ENCODE data around the gene STAG3. TPM values are rescaled to one million over a fixed set of nuclear protein-coding genes. Genes with fewer than 3 reads are reported as not detected.

The STAG3 gene
- total RNA-seq, 2 experiments from 2014 or later: 16.5 to 20.6 TPM

GRCh38 chr7:100166317-100166940, 11.3 kb upstream of the STAG3 start:
- POLR2A ChIA-PET: interaction anchor here (0.6 to 2.0 kb wide), 8 partner anchors 9 to 270 kb away, joined by 3 to 5 read pairs (median 4); no protein-coding TSS in a partner anchor

GRCh38 chr7:100166970-100167911, 10.5 kb upstream of the STAG3 start:
- ChIA-PET CTCF (interaction anchor here (0.9 to 3.5 kb wide), 12 partner anchors 7 to 56 kb away, joined by 3 to 27 read pairs (median 6); partner anchors contain the start of genes GPC2, LAMTOR4, STAG3 and TRAPPC14), POLR2A (interaction anchor here (0.6 to 2.0 kb wide), 10 partner anchors 8 to 269 kb away, joined by 3 to 6 read pairs (median 4); partner anchors contain the start of gene GPC2)
- H3K4me3 Mint-ChIP-seq: peak overlapping the region; percentile 73
- peaks cover 14% of the 10 kb centered on the region for H3K27me3 Mint-ChIP-seq (ENCODE audit: low read depth)
- H3K4me1 Mint-ChIP-seq (ENCODE audit: low read depth): peaks cover 83% of the 10 kb centered on the region
- no peaks in the 10 kb centered on the region for H3K36me3 Mint-ChIP-seq (ENCODE audit: low read depth)
- no peak for DNase-seq
- ATAC-seq: no peak
- H3K27ac Mint-ChIP-seq: peak overlapping the region; percentile 79
- H3K9me3 Mint-ChIP-seq (ENCODE audit: insufficient read depth): no peaks in the 10 kb centered on the region

More at GRCh38 chr7:100166317-100166940, 11.3 kb upstream of the STAG3 start:
- ATAC-seq: peak; percentile 45
- Mint-ChIP-seq H3K36me3 (ENCODE audit: low read depth) (no peaks in the 10 kb centered on the region), H3K4me3 (peak overlapping the region; percentile 69), H3K4me1 (ENCODE audit: low read depth) (peaks cover 85% of the 10 kb centered on the region), H3K27ac (peak overlapping the region; percentile 72), H3K9me3 (ENCODE audit: insufficient read depth) (no peaks in the 10 kb centered on the region), H3K27me3 (ENCODE audit: low read depth) (peaks cover 11% of the 10 kb centered on the region)
- CTCF ChIA-PET: interaction anchor here (1.0 to 3.5 kb wide), 9 partner anchors 9 to 52 kb away, joined by 3 to 27 read pairs (median 9); partner anchors contain the start of genes GPC2, LAMTOR4, STAG3 and TRAPPC14
- DNase-seq: peak; percentile 66

- Mint-ChIP-seq H3K36me3 (ENCODE audit: low read depth) (no peaks in the 10 kb centered on the region), H3K27ac (peak overlapping the region; percentile 79), H3K9me3 (ENCODE audit: insufficient read depth) (no peaks in the 10 kb centered on the region), H3K27me3 (ENCODE audit: low read depth) (peaks cover 14% of the 10 kb centered on the region), H3K4me3 (peak overlapping the region; percentile 73), H3K4me1 (ENCODE audit: low read depth) (peaks cover 77% of the 10 kb centered on the region)
- ChIA-PET POLR2A (interaction anchor here (0.8 to 2.0 kb wide), 5 partner anchors 9 to 54 kb away, joined by 3 to 6 read pairs (median 5); partner anchors contain the start of gene GPC2), CTCF (interaction anchor here (0.6 to 3.5 kb wide), 10 partner anchors 8 to 245 kb away, joined by 3 to 27 read pairs (median 6); partner anchors contain the start of genes GPC2, LAMTOR4, STAG3 and TRAPPC14)
- ATAC-seq (no peak), DNase-seq (no peak)
Measured at GRCh38 chr7:100167912-100168323, 9.8 kb upstream of the STAG3 start.

- Mint-ChIP-seq H3K27me3 (ENCODE audit: low read depth) (peaks cover 18% of the 10 kb centered on the region), H3K27ac (peak overlapping the region; percentile 79), H3K36me3 (ENCODE audit: low read depth) (no peaks in the 10 kb centered on the region), H3K4me3 (peak overlapping the region; percentile 73), H3K9me3 (ENCODE audit: insufficient read depth) (no peaks in the 10 kb centered on the region), H3K4me1 (ENCODE audit: low read depth) (peaks cover 63% of the 10 kb centered on the region)
- POLR2A ChIA-PET: interaction anchor here (2.0 kb wide), 1 partner anchor 8 kb away, joined by 5 read pairs; the partner anchor contains the start of gene GPC2
- DNase-seq: no peak
- CTCF ChIA-PET: interaction anchor here (0.6 to 1.5 kb wide), 3 partner anchors 9 to 21 kb away, joined by 3 to 5 read pairs (median 3); no protein-coding TSS in a partner anchor
- ATAC-seq: no peak
Measured at GRCh38 chr7:100169147-100169850, 8.4 kb upstream of the STAG3 start.

- DNase-seq (no peak), ATAC-seq (no peak)
- Mint-ChIP-seq H3K4me1 (ENCODE audit: low read depth) (peaks cover 59% of the 10 kb centered on the region), H3K4me3 (peak overlapping the region; percentile 30), H3K27ac (peak overlapping the region; percentile 51), H3K36me3 (ENCODE audit: low read depth) (peaks cover 3% of the 10 kb centered on the region), H3K27me3 (ENCODE audit: low read depth) (peaks cover 22% of the 10 kb centered on the region), H3K9me3 (ENCODE audit: insufficient read depth) (no peaks in the 10 kb centered on the region)
- ChIA-PET POLR2A (interaction anchor here (0.9 to 1.3 kb wide), 2 partner anchors 8 to 22 kb away, joined by 3 to 4 read pairs; partner anchors contain the start of gene LAMTOR4), CTCF (interaction anchor here (1.3 kb wide), 1 partner anchor 39 kb away, joined by 3 read pairs; no protein-coding TSS in a partner anchor)
Measured at GRCh38 chr7:100170101-100170897, 7.4 kb upstream of the STAG3 start.

- H3K9me3 Mint-ChIP-seq (ENCODE audit: insufficient read depth): no peaks in the 10 kb centered on the region
- H3K27me3 Mint-ChIP-seq (ENCODE audit: low read depth): peaks cover 27% of the 10 kb centered on the region
- peak overlapping the region; percentile 30 for H3K4me3 Mint-ChIP-seq
- ATAC-seq: peak; percentile 65
- peak; percentile 51 for DNase-seq
- H3K27ac Mint-ChIP-seq: no peak overlapping the region
- peaks cover 3% of the 10 kb centered on the region for H3K36me3 Mint-ChIP-seq (ENCODE audit: low read depth)
- H3K4me1 Mint-ChIP-seq (ENCODE audit: low read depth): peaks cover 56% of the 10 kb centered on the region
- CTCF ChIA-PET: interaction anchor here (0.8 to 1.3 kb wide), 5 partner anchors 37 to 236 kb away, joined by 3 read pairs; no protein-coding TSS in a partner anchor
- POLR2A ChIA-PET: interaction anchor here (0.9 to 1.4 kb wide), 3 partner anchors 9 to 22 kb away, joined by 3 to 6 read pairs (median 4); partner anchors contain the start of gene LAMTOR4
Measured at GRCh38 chr7:100171087-100171681, 6.5 kb upstream of the STAG3 start.

- H3K4me1 Mint-ChIP-seq (ENCODE audit: low read depth): peaks cover 55% of the 10 kb centered on the region
- DNase-seq: no peak
- peak overlapping the region; percentile 65 for H3K4me3 Mint-ChIP-seq
- no peaks in the 10 kb centered on the region for H3K9me3 Mint-ChIP-seq (ENCODE audit: insufficient read depth)
- H3K27ac Mint-ChIP-seq: no peak overlapping the region
- ATAC-seq: peak; percentile 14
- POLR2A ChIA-PET: interaction anchor here (0.7 to 1.4 kb wide), 3 partner anchors 10 to 250 kb away, joined by 4 to 6 read pairs (median 4); partner anchors contain the start of gene LAMTOR4
- H3K27me3 Mint-ChIP-seq (ENCODE audit: low read depth): peaks cover 32% of the 10 kb centered on the region
- H3K36me3 Mint-ChIP-seq (ENCODE audit: low read depth): peaks cover 3% of the 10 kb centered on the region
- CTCF ChIA-PET: interaction anchor here (0.8 to 1.3 kb wide), 5 partner anchors 38 to 236 kb away, joined by 3 read pairs; no protein-coding TSS in a partner anchor
Measured at GRCh38 chr7:100171840-100172239, 5.9 kb upstream of the STAG3 start.

GRCh38 chr7:100173806-100174495, 3.8 kb upstream of the STAG3 start:
- Mint-ChIP-seq H3K4me1 (ENCODE audit: low read depth) (peaks cover 44% of the 10 kb centered on the region), H3K36me3 (ENCODE audit: low read depth) (peaks cover 3% of the 10 kb centered on the region), H3K9me3 (ENCODE audit: insufficient read depth) (no peaks in the 10 kb centered on the region), H3K4me3 (no peak overlapping the region), H3K27ac (no peak overlapping the region), H3K27me3 (ENCODE audit: low read depth) (peaks cover 28% of the 10 kb centered on the region)
- ChIA-PET POLR2A (interaction anchor here (0.6 kb wide), 1 partner anchor 45 kb away, joined by 3 read pairs; no protein-coding TSS in a partner anchor), CTCF (interaction anchor here (0.6 to 1.7 kb wide), 2 partner anchors 20 to 41 kb away, joined by 3 to 4 read pairs; no protein-coding TSS in a partner anchor)
- DNase-seq: no peak
- ATAC-seq: no peak

- Mint-ChIP-seq H3K27me3 (ENCODE audit: low read depth) (peaks cover 28% of the 10 kb centered on the region), H3K27ac (no peak overlapping the region), H3K4me1 (ENCODE audit: low read depth) (peaks cover 44% of the 10 kb centered on the region), H3K9me3 (ENCODE audit: insufficient read depth) (no peaks in the 10 kb centered on the region), H3K36me3 (ENCODE audit: low read depth) (peaks cover 3% of the 10 kb centered on the region), H3K4me3 (no peak overlapping the region)
- ATAC-seq: no peak
- DNase-seq: no peak
- ChIA-PET POLR2A (no interaction called here), CTCF (interaction anchor here (1.7 kb wide), 1 partner anchor 42 kb away, joined by 4 read pairs; no protein-coding TSS in a partner anchor)
Measured at GRCh38 chr7:100174582-100174981, 3.1 kb upstream of the STAG3 start.
